Colonic mucosa (tissue), 4 donors: ENCODE data around the gene STK38L. TPM values are rescaled to one million over a fixed set of nuclear protein-coding genes. Genes with fewer than 3 reads are reported as not detected.

ENCODE experiments used
- DNase-seq: peaks from one replicate; pipeline ENCODE4 v3.0.0-alpha.2; 2020
- H3K27ac ChIP-seq: fragments of 200-600 bp; one replicate; pipeline ENCODE4 v1.8.0; 2021
- H3K27me3 ChIP-seq: fragments of 200-600 bp; one replicate; pipeline ENCODE4 v1.8.0; 2021
- H3K36me3 ChIP-seq: fragments of 200-600 bp; one replicate; pipeline ENCODE4 v1.8.0; 2021
- H3K4me1 ChIP-seq: fragments of 200-600 bp; one replicate; pipeline ENCODE4 v1.8.0; 2021; ENCODE audit warnings: mild to moderate bottlenecking
- H3K4me3 ChIP-seq: fragments of 200-600 bp; one replicate; pipeline ENCODE4 v1.8.0; 2021
- H3K9ac ChIP-seq, 2 donors: one replicate each; pipeline ENCODE4 v1.7.0; 2013; ENCODE audit warnings: control low read depth in 2 of 2, low read depth in 2 of 2, low read length in 2 of 2
- H3K9me3 ChIP-seq: fragments of 200-600 bp; one replicate; pipeline ENCODE4 v1.8.0; 2021
- intact Hi-C: fragments of 100-400 bp; cut with DNase I; formaldehyde crosslinking; loops from one replicate; pipeline ENCODE4 v1.14.1; 2022
- total RNA-seq, 2 donors: library from RNA; stranded (reverse); fragmentation: NEBNext Ultra II Directional in 1 of 2; extraction: Animal tissue kit (Norgen Biotek cat#: 25700) in 1 of 2; gene quantifications; one replicate each; pipeline ENCODE4 v1.2.1, GENCODE V29; 2021
- TF ChIP-seq, protein P1 (sequence below): fragments of 200-600 bp; IDR thresholded peaks from one replicate; pipeline ENCODE4 v1.8.0; 2022; ENCODE audit warnings: antibody characterized with exemption, mild to moderate bottlenecking
- donor health status: healthy.
- donor health status: DM: no; HTN: no; CAD: no.
- donor health status: DM: no; HTN: no; CAD: no.

Gene STK38L
- total RNA-seq, 2 donors from 2014 or later, result 41.9 to 76.6 TPM

DNA sequence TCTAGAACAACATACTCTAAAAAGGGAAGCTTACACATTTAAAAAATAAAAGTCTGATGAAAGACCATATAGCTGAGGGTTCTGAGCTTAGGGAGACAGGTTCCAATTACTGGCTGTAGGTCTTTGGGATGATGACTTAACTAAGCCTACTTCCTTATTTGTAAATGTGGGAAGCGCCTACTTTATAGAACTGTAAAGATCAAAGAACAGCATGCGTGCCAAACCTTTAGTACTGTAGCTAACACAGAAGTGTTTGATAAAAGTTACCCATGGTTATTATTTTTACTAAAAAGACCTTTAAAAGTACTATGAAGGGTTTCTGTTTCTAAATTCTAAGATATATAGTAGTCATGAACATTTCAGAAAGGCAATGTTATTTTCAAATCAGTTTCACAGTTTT is 35.7 kb downstream of the STK38L start:
- intact Hi-C loops, result loop anchor here (5.0 kb wide), 1 partner anchor 33 kb away; no protein-coding TSS in a partner anchor
- TF ChIP-seq, protein P1, sequence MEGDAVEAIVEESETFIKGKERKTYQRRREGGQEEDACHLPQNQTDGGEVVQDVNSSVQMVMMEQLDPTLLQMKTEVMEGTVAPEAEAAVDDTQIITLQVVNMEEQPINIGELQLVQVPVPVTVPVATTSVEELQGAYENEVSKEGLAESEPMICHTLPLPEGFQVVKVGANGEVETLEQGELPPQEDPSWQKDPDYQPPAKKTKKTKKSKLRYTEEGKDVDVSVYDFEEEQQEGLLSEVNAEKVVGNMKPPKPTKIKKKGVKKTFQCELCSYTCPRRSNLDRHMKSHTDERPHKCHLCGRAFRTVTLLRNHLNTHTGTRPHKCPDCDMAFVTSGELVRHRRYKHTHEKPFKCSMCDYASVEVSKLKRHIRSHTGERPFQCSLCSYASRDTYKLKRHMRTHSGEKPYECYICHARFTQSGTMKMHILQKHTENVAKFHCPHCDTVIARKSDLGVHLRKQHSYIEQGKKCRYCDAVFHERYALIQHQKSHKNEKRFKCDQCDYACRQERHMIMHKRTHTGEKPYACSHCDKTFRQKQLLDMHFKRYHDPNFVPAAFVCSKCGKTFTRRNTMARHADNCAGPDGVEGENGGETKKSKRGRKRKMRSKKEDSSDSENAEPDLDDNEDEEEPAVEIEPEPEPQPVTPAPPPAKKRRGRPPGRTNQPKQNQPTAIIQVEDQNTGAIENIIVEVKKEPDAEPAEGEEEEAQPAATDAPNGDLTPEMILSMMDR, result no peak

DNA sequence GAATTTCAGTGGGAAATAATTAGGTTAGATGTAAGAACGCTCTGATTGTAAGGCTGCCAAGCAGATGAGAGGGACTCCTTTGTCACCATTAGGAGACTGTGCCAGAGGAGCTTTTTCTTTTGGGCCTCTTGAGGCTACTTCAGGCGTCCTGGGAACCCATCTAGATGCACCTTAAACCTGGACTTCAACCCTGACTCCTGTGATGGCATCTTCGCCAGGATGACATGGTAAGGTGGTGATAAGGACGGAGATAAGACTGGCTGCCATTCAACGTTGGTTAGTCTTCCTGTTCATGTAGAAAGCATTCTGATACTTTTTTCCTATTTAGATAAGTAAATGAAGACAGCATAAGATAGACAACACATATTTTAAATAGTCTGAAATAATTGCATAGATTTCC is 36.3 kb downstream of the STK38L start:
- TF ChIP-seq, protein P1, result no peak
- Histone ChIP-seq H3K4me3 (peak overlapping the region; percentile 4), H3K9me3 (no peaks in the 10 kb centered on the region), H3K27me3 (no peaks in the 10 kb centered on the region), H3K9ac (peak overlapping the region in 1 of 2 donors; percentile 34), H3K27ac (peak overlapping the region; percentile 74), H3K4me1 (peaks cover 5% of the 10 kb centered on the region), H3K36me3 (no peaks in the 10 kb centered on the region)
- intact Hi-C loops, result loop anchor here (5.0 kb wide), 1 partner anchor 33 kb away; no protein-coding TSS in a partner anchor
- DNase-seq, result peak; percentile 72

More for the DNA sequence above, 35.7 kb downstream of the STK38L start:
- peak overlapping the region; percentile 4 for H3K4me3 ChIP-seq
- H3K27ac ChIP-seq, result peak overlapping the region; percentile 74
- no peaks in the 10 kb centered on the region for H3K27me3 ChIP-seq
- H3K9me3 ChIP-seq, result no peaks in the 10 kb centered on the region
- DNase-seq, result no peak
- peaks cover 5% of the 10 kb centered on the region for H3K4me1 ChIP-seq
- H3K36me3 ChIP-seq, result no peaks in the 10 kb centered on the region
- no peak overlapping the region for H3K9ac ChIP-seq

DNA sequence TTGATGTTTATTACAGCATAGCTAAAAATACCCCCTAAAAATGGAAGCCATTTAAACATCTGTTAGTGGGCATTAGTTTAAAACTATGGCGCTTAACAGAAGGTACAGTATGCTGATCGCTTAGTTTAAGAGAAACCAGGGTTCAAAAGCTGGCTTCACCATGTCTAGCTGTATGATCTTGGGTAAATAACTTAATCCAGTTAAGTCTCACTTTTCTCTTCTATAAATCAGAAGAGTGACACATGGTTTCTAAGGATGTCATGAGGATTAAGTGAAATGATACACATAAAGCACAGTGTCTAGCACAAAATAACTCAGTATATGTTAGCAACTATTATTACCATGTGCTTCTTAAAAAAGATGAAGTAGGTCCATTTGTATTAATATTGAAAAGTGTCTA is 38.7 kb downstream of the STK38L start:
- no peak overlapping the region for H3K4me3 ChIP-seq
- no peaks in the 10 kb centered on the region for H3K36me3 ChIP-seq
- H3K4me1 ChIP-seq, result peaks cover 5% of the 10 kb centered on the region
- H3K9me3 ChIP-seq, result no peaks in the 10 kb centered on the region
- no peak overlapping the region for H3K27ac ChIP-seq
- no peaks in the 10 kb centered on the region for H3K27me3 ChIP-seq
- no peak overlapping the region for H3K9ac ChIP-seq
- intact Hi-C loops, result loop anchor here (5.0 kb wide), 1 partner anchor 35 kb away; no protein-coding TSS in a partner anchor
- no peak for DNase-seq
- TF ChIP-seq, protein P1, result no peak

- Histone ChIP-seq H3K9me3 (no peaks in the 10 kb centered on the region), H3K27me3 (no peaks in the 10 kb centered on the region), H3K36me3 (no peaks in the 10 kb centered on the region), H3K27ac (no peak overlapping the region), H3K4me1 (peaks cover 5% of the 10 kb centered on the region), H3K9ac (no peak overlapping the region), H3K4me3 (no peak overlapping the region)
- intact Hi-C loops, result loop anchor here (5.0 kb wide), 1 partner anchor 37 kb away; no protein-coding TSS in a partner anchor
- DNase-seq, result no peak
- TF ChIP-seq, protein P1, result no peak
These were observed 39.9 kb downstream of the STK38L start for GRCh38 chr12:27284021-27284420.

DNA sequence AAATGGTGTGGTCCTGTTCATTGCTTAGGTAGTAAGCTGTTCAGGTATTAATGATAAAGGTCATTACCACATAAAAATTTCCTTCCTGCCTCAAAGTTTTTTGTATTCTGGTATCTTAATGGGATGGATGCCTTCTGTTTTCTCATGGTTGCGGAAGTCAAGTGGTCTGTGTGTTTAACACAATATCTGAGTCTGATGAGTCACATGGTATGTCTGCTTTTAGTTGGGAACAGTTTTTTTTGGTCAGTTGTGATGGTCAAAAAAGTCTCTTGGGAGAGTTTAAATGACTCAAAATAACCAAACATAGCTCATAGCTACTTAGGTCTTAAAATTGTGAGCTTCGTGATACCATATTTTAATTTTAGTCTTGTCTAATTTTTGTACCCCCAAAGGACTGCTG is 40.7 kb downstream of the STK38L start:
- TF ChIP-seq, protein P1, result no peak
- Histone ChIP-seq H3K9ac (no peak overlapping the region), H3K9me3 (no peaks in the 10 kb centered on the region), H3K4me3 (no peak overlapping the region), H3K4me1 (peaks cover 10% of the 10 kb centered on the region), H3K27me3 (no peaks in the 10 kb centered on the region), H3K27ac (no peak overlapping the region), H3K36me3 (no peaks in the 10 kb centered on the region)
- intact Hi-C loops, result loop anchor here (5.0 kb wide), 1 partner anchor 37 kb away; no protein-coding TSS in a partner anchor
- DNase-seq, result no peak
